GM19238 (cell line): ENCODE data around the gene FGFRL1.

Source experiments
- DNase-seq: peaks from one replicate; pipeline ENCODE4 v3.0.0; 2011; ENCODE audit warnings: low spot score; ENCODE audit not compliant: insufficient read length

FGFRL1 gene

GRCh38 chr4:1072830-1073446 lies 61.5 kb downstream of the FGFRL1 start:
- DNase-seq = peak; percentile 30

GRCh38 chr4:1074077-1074476 lies 62.7 kb downstream of the FGFRL1 start:
- no peak for DNase-seq

- DNase-seq = no peak
Observed at GRCh38 chr4:1075225-1075624, 63.8 kb downstream of the FGFRL1 start.

GRCh38 chr4:1075809-1076699 lies 64.6 kb downstream of the FGFRL1 start:
- DNase-seq = no peak
